ENCODE measurements around the gene RNASEH2B.

The RNASEH2B gene

GRCh38 chr13:50928102-50928501 lies 18.5 kb downstream of the RNASEH2B start:
- Mint-ChIP-seq H3K36me3 (ENCODE audit: insufficient read depth) (peaks cover 19% of the 10 kb centered on the region), H3K27ac (ENCODE audit: low read depth) (peak overlapping the region; percentile 49), H3K9me3 (peaks cover 6% of the 10 kb centered on the region), H3K4me3 (no peak overlapping the region), H3K27me3 (no peaks in the 10 kb centered on the region), H3K4me1 (peaks cover 31% of the 10 kb centered on the region)
- DNase-seq (ENCODE audit: low spot score in 2 of 2): no peak
- ATAC-seq (replicated peaks; ENCODE audit: extremely low read depth, poor library complexity, severe bottlenecking): no peak

GRCh38 chr13:50928659-50929462 lies 19.3 kb downstream of the RNASEH2B start:
- no peak for DNase-seq (ENCODE audit: low spot score in 2 of 2)
- no peak overlapping the region for H3K4me3 Mint-ChIP-seq
- H3K27ac Mint-ChIP-seq (ENCODE audit: low read depth): no peak overlapping the region
- peaks cover 23% of the 10 kb centered on the region for H3K36me3 Mint-ChIP-seq (ENCODE audit: insufficient read depth)
- no peak for ATAC-seq (replicated peaks; ENCODE audit: extremely low read depth, poor library complexity, severe bottlenecking)
- H3K27me3 Mint-ChIP-seq: no peaks in the 10 kb centered on the region
- peaks cover 31% of the 10 kb centered on the region for H3K4me1 Mint-ChIP-seq
- peaks cover 6% of the 10 kb centered on the region for H3K9me3 Mint-ChIP-seq

- Mint-ChIP-seq H3K27me3 (no peaks in the 10 kb centered on the region), H3K27ac (ENCODE audit: low read depth) (no peak overlapping the region), H3K9me3 (no peaks in the 10 kb centered on the region), H3K36me3 (ENCODE audit: insufficient read depth) (peaks cover 35% of the 10 kb centered on the region), H3K4me1 (peaks cover 22% of the 10 kb centered on the region), H3K4me3 (no peak overlapping the region)
- DNase-seq (ENCODE audit: low spot score in 2 of 2) (no peak), ATAC-seq (replicated peaks; ENCODE audit: extremely low read depth, poor library complexity, severe bottlenecking) (no peak)
These were observed 22.5 kb downstream of the RNASEH2B start for GRCh38 chr13:50932091-50932490.

- no peak overlapping the region for H3K27ac Mint-ChIP-seq (ENCODE audit: low read depth)
- peaks cover 41% of the 10 kb centered on the region for H3K36me3 Mint-ChIP-seq (ENCODE audit: insufficient read depth)
These were observed 25.3 kb downstream of the RNASEH2B start for GRCh38 chr13:50934735-50935435.

GRCh38 chr13:50936679-50937078 lies 27.1 kb downstream of the RNASEH2B start:
- no peak overlapping the region for H3K27ac Mint-ChIP-seq (ENCODE audit: low read depth)
- no peak for ATAC-seq (replicated peaks; ENCODE audit: extremely low read depth, poor library complexity, severe bottlenecking)
- H3K9me3 Mint-ChIP-seq: no peaks in the 10 kb centered on the region
- H3K36me3 Mint-ChIP-seq (ENCODE audit: insufficient read depth): peaks cover 35% of the 10 kb centered on the region
- DNase-seq (ENCODE audit: low spot score in 2 of 2): no peak
- H3K4me3 Mint-ChIP-seq: no peak overlapping the region
- H3K4me1 Mint-ChIP-seq: peaks cover 12% of the 10 kb centered on the region
- no peaks in the 10 kb centered on the region for H3K27me3 Mint-ChIP-seq

More at GRCh38 chr13:50934735-50935435, 25.3 kb downstream of the RNASEH2B start:
- Mint-ChIP-seq H3K9me3 (no peaks in the 10 kb centered on the region), H3K4me1 (peaks cover 7% of the 10 kb centered on the region), H3K4me3 (no peak overlapping the region), H3K27me3 (no peaks in the 10 kb centered on the region)
- no peak for DNase-seq (ENCODE audit: low spot score in 2 of 2)
- ATAC-seq (replicated peaks; ENCODE audit: extremely low read depth, poor library complexity, severe bottlenecking): no peak

GRCh38 chr13:50940509-50940908 lies 30.9 kb downstream of the RNASEH2B start:
- Mint-ChIP-seq H3K4me3 (no peak overlapping the region), H3K27me3 (no peaks in the 10 kb centered on the region), H3K9me3 (no peaks in the 10 kb centered on the region), H3K27ac (ENCODE audit: low read depth) (peak overlapping the region; percentile 60), H3K4me1 (peaks cover 15% of the 10 kb centered on the region), H3K36me3 (ENCODE audit: insufficient read depth) (peaks cover 41% of the 10 kb centered on the region)
- ATAC-seq (replicated peaks; ENCODE audit: extremely low read depth, poor library complexity, severe bottlenecking): no peak
- DNase-seq (ENCODE audit: low spot score in 2 of 2): no peak

GRCh38 chr13:50941146-50941545 lies 31.6 kb downstream of the RNASEH2B start:
- Mint-ChIP-seq H3K27ac (ENCODE audit: low read depth) (peak overlapping the region; percentile 60), H3K36me3 (ENCODE audit: insufficient read depth) (peaks cover 40% of the 10 kb centered on the region), H3K27me3 (no peaks in the 10 kb centered on the region), H3K9me3 (no peaks in the 10 kb centered on the region), H3K4me1 (peaks cover 10% of the 10 kb centered on the region), H3K4me3 (no peak overlapping the region)
- DNase-seq (ENCODE audit: low spot score in 2 of 2) (no peak), ATAC-seq (replicated peaks; ENCODE audit: extremely low read depth, poor library complexity, severe bottlenecking) (no peak)

GRCh38 chr13:50942630-50943311 lies 33.2 kb downstream of the RNASEH2B start:
- peaks cover 33% of the 10 kb centered on the region for H3K36me3 Mint-ChIP-seq (ENCODE audit: insufficient read depth)

GRCh38 chr13:50945669-50946068 lies 36.1 kb downstream of the RNASEH2B start:
- no peaks in the 10 kb centered on the region for H3K27me3 Mint-ChIP-seq
- no peak for ATAC-seq (replicated peaks; ENCODE audit: extremely low read depth, poor library complexity, severe bottlenecking)
- H3K9me3 Mint-ChIP-seq: no peaks in the 10 kb centered on the region
- H3K4me1 Mint-ChIP-seq: peaks cover 10% of the 10 kb centered on the region
- DNase-seq (ENCODE audit: low spot score in 2 of 2): no peak
- H3K27ac Mint-ChIP-seq (ENCODE audit: low read depth): no peak overlapping the region
- H3K4me3 Mint-ChIP-seq: no peak overlapping the region
- H3K36me3 Mint-ChIP-seq (ENCODE audit: insufficient read depth): peaks cover 47% of the 10 kb centered on the region

More at GRCh38 chr13:50942630-50943311, 33.2 kb downstream of the RNASEH2B start:
- H3K4me3 Mint-ChIP-seq: no peak overlapping the region
- H3K4me1 Mint-ChIP-seq: peaks cover 10% of the 10 kb centered on the region
- ATAC-seq (replicated peaks; ENCODE audit: extremely low read depth, poor library complexity, severe bottlenecking): no peak
- no peak for DNase-seq (ENCODE audit: low spot score in 2 of 2)
- H3K27ac Mint-ChIP-seq (ENCODE audit: low read depth): no peak overlapping the region
- H3K9me3 Mint-ChIP-seq: no peaks in the 10 kb centered on the region
- no peaks in the 10 kb centered on the region for H3K27me3 Mint-ChIP-seq

GRCh38 chr13:50948601-50949000 lies 39.0 kb downstream of the RNASEH2B start:
- Mint-ChIP-seq H3K4me1 (peaks cover 5% of the 10 kb centered on the region), H3K4me3 (no peak overlapping the region), H3K27ac (ENCODE audit: low read depth) (peak overlapping the region; percentile 54), H3K36me3 (ENCODE audit: insufficient read depth) (peaks cover 42% of the 10 kb centered on the region), H3K27me3 (no peaks in the 10 kb centered on the region), H3K9me3 (no peaks in the 10 kb centered on the region)
- DNase-seq (ENCODE audit: low spot score in 2 of 2): no peak
- ATAC-seq (replicated peaks; ENCODE audit: extremely low read depth, poor library complexity, severe bottlenecking): no peak

- no peak for ATAC-seq (replicated peaks; ENCODE audit: extremely low read depth, poor library complexity, severe bottlenecking)
These were observed 41.3 kb downstream of the RNASEH2B start for GRCh38 chr13:50950849-50951248.

GRCh38 chr13:50951366-50951765 lies 41.8 kb downstream of the RNASEH2B start:
- Mint-ChIP-seq H3K36me3 (ENCODE audit: insufficient read depth) (peaks cover 35% of the 10 kb centered on the region), H3K9me3 (no peaks in the 10 kb centered on the region), H3K4me3 (no peak overlapping the region), H3K27me3 (no peaks in the 10 kb centered on the region), H3K4me1 (no peaks in the 10 kb centered on the region), H3K27ac (ENCODE audit: low read depth) (no peak overlapping the region)
- no peak for ATAC-seq (replicated peaks; ENCODE audit: extremely low read depth, poor library complexity, severe bottlenecking)
- no peak for DNase-seq (ENCODE audit: low spot score in 2 of 2)

More at GRCh38 chr13:50950849-50951248, 41.3 kb downstream of the RNASEH2B start:
- no peak for DNase-seq (ENCODE audit: low spot score in 2 of 2)
- no peaks in the 10 kb centered on the region for H3K27me3 Mint-ChIP-seq
- H3K27ac Mint-ChIP-seq (ENCODE audit: low read depth): no peak overlapping the region
- H3K36me3 Mint-ChIP-seq (ENCODE audit: insufficient read depth): peaks cover 31% of the 10 kb centered on the region
- no peak overlapping the region for H3K4me3 Mint-ChIP-seq
- no peaks in the 10 kb centered on the region for H3K4me1 Mint-ChIP-seq
- no peaks in the 10 kb centered on the region for H3K9me3 Mint-ChIP-seq

All from central memory CD8-positive, alpha-beta T cell (primary cell).